Inflammatory macrophage (primary cell): ENCODE data around the gene DNAJC3.
A peak's percentile ranks its signal among the peaks of the same experiment; 100 is the strongest.
"Not testable (repeated sequence)": the region's sequence is repeated elsewhere in the genome, so short reads cannot be mapped to it uniquely, and the experiment has no call there.

Experiments
- DNase-seq, 2 donors: peaks; one replicate each; pipeline ENCODE4 v3.0.0-alpha.2; 2020 to 2022

The DNAJC3 gene

GRCh38 chr13:95676105-95676761 lies 706 bp upstream of the DNAJC3 start:
- DNase-seq: peak; percentile 59 to 60

DNA sequence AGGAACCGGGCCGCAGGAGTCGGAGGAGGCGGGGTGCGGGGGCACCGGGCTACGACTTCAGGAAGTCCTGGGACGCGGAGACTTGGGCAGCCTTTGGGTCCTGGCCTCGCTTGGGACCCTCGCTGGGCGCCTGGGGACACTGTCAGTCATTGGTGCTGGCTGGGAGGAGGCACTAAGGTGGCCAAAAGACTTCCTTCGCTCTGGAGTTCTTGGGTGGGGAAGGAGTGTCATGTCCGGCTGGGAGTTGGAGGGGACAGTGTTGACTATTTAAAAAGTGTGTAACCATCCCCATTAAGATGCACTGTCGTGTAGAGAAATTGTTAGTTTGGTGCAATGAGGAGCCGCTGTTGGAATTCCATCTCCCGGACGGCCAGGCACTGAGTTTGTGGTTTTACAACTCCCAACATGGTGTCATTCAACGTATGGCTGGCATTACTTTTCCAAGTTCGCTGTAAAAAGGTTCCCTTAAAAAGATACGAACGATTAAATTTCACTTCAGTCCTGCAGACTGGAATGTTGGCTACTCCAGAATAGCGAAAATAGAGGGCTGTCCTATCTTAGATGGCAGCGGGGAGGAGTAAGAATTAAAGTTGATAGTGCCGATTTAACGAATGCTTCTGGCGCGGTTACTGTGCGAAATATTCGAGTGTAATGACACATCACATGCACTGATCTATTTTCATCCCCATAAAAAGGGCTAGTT lies 776 bp downstream of the DNAJC3 start:
- DNase-seq: peak; percentile 43 to 59

DNA sequence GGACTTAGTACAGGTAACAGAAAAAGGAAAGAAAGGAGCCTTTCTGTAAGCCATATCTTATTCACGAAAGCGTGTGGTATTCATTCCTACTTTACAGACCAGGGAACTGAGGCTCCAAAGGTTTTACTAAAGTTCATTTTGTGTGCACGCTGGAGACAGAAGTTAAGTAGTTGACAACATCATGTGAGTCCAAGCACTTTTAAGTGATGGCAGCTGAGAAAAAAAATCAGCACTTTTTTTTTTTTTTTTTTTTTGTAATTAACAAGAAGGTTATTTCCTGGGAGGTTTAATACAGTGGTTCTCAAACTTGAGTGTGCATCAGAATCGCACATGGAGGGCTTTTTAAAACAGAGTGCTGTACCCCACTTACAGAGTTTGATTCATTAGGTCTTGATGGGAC lies 2.0 kb downstream of the DNAJC3 start:
- DNase-seq: no peak

- no peak for DNase-seq
Measured at GRCh38 chr13:95679722-95680121, 2.8 kb downstream of the DNAJC3 start.

DNA sequence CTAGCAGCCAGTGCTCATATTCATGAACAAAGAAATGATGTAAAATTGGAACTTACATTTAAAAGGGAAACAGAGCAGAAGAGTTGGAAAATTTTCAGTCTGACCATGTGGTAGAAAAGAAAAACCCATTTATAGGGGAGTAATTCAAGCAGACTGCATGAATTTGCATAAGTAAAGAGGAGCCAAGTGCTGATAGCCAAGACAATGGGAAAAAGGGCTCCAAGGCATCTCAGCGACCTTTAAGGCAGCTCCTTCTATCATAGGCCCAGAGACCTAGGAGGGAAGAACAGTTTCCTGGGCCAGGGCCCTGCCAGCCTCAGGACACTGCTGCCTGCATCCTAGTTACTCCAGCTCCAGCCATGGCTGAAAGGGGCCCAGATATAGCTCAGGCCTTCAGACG lies 7.5 kb downstream of the DNAJC3 start:
- DNase-seq: no peak

- not testable (repeated sequence) for DNase-seq
Measured at GRCh38 chr13:95684960-95685359, 8.0 kb downstream of the DNAJC3 start.

- no peak for DNase-seq
Measured at GRCh38 chr13:95689582-95689926, 12.6 kb downstream of the DNAJC3 start.

- DNase-seq: not testable (repeated sequence)
Measured at GRCh38 chr13:95690986-95691385, 14.0 kb downstream of the DNAJC3 start.

GRCh38 chr13:95697052-95697680 lies 20.2 kb downstream of the DNAJC3 start:
- no peak for DNase-seq

- DNase-seq: no peak
Measured at GRCh38 chr13:95698047-95698749, 21.3 kb downstream of the DNAJC3 start.

GRCh38 chr13:95703576-95703975 lies 26.6 kb downstream of the DNAJC3 start:
- no peak for DNase-seq

GRCh38 chr13:95704510-95704909 lies 27.6 kb downstream of the DNAJC3 start:
- DNase-seq: no peak

DNA sequence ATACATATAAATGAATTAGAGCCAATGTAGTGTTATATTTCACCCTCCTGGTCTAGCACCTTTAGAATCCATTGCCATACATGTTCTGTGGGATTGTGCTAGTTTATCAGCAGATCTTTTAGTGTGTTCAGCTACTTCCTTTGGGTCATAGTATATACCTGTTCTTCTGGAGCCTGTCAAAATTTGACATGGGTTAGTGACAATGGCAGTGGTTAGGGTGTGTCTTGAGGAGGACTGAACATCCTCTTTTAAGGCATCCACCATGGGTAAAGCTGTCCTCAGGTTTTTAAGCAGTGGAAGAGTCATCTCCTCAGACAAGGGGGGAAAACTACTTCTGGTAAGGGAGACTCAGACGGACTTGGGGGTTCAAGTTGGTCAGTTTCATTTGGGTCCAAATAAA lies 29.4 kb downstream of the DNAJC3 start:
- DNase-seq: no peak

GRCh38 chr13:95707035-95707434 lies 30.1 kb downstream of the DNAJC3 start:
- no peak for DNase-seq

- peak; percentile 76 to 79 for DNase-seq
Measured at GRCh38 chr13:95707442-95708390, 30.8 kb downstream of the DNAJC3 start.

GRCh38 chr13:95708391-95708774 lies 31.4 kb downstream of the DNAJC3 start:
- DNase-seq: peak; percentile 10 to 23

GRCh38 chr13:95708811-95709500 lies 32.0 kb downstream of the DNAJC3 start:
- peak in 1 of 2 donors; percentile 56 for DNase-seq

DNA sequence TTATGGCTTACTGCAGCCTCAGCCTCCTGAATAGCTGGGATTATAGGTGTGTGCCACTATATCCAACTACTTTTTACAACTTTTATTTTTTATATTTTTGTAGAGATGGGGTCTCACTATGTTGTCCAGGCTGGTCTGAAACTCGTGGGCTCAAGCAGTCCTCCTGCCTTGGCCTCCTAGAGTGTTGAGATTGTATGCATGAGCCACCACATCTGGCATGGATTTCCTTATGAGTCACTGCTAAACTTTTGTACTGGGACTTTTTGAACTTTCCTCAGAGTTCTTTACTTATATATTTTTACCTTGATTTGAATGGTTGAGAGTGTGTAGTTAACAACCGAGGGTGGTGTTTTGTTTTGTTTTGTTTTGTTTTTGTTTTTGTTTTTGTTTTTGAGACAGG lies 33.4 kb downstream of the DNAJC3 start:
- DNase-seq: no peak

DNA sequence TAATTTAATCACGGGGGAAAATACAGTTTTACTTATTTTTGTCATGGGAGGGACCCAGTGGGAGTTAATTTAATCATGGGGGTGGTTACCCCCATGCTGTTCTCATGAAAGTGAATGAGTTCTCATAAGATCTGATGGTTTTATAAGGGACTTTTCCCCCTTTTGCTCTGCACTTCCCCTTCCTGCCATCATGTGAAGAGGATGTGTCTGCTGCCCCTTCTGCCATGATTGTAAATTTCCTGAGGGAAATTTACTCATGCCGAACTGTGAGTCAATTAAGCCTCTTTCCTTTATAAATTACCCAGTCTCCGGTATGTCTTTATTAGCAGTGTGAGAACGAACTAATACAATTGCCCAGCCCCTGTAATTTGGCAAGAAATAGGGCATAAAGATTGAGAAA lies 35.9 kb downstream of the DNAJC3 start:
- DNase-seq: peak in 1 of 2 donors; percentile 11

- DNase-seq: no peak
Measured at GRCh38 chr13:95713651-95714050, 36.7 kb downstream of the DNAJC3 start.

DNA sequence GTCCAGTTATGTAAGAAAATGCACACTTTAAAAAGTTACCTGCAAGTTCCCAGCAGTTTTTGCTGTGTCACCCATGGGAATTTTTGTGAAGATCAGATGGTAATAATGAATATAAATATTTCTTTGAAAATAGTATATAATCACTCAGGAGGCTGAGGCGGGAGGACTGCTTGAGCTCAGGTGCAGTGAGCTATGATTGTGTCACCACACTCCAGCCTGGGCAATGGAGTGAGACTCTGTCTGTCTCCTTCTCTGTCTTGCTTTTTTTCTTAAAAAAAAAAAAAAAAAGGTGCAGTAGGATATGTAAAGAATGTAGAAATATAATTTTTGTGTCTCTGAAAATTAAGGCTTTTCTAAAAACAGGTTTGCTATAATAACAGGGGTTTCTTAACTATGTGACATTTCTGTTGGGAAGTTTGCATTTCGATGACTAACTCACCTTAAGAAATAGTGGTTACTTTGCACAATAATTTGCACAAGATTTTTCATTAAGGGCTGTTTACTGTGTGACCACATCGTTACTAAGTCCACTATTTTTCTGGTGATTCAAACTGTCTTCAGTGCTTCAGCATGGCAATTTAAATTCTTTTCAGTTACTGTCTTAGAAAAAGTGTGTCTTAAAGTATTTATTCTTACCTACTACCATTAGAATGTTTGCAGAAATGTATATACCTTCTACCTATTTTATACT lies 37.3 kb downstream of the DNAJC3 start:
- DNase-seq: peak; percentile 70 to 94
